ENCODE results near the gene IGSF8.

The IGSF8 gene

DNA sequence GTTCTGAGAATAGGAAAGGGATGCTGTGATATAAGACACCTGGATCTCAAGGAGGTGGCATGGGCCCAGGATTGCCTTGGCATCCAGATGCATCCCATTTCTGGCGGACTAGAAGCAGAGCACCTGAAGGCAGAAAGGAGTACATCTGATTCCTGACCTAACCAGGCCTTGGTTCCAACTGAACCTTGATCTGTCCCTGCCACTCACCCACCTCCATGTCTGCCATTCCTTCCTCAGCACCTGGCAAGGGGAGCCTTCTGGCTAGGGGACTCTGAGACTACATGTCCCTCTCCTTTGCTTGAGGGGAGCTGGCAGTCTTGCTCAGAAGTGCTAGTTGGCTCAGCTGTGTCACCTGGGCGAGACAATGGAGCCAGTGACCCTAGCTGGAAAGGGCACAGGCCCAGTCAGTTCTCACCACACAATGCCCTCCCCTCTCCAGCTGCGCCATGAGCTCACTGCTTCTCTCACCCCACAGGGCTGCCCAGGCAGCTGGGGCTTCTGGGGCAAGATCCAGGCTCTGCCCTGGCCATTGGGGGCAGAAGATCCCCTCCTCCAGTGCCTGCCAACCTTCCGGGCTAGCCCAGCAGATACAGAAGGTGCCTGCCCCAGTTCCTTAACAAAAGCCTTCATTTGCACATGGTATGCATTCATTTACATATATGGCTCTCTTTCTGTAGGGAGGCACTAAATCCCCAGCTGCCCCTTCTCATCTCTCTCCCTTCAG, 2.9 kb downstream of the IGSF8 start:
- no peak overlapping the region for H3K4me3 ChIP-seq (ENCODE audit: low read length)
- no peak overlapping the region for H2AFZ ChIP-seq (ENCODE audit: low read depth, low read length)
- H3K36me3 ChIP-seq (ENCODE audit: insufficient read depth, low read length) = no peaks in the 10 kb centered on the region
- H3K27me3 ChIP-seq (ENCODE audit: insufficient read depth, low read length) = no peaks in the 10 kb centered on the region
- peaks cover 27% of the 10 kb centered on the region for H3K4me1 ChIP-seq (ENCODE audit: insufficient read depth, low read length)
- H3K9me3 ChIP-seq (ENCODE audit: low read length) = no peaks in the 10 kb centered on the region

DNA sequence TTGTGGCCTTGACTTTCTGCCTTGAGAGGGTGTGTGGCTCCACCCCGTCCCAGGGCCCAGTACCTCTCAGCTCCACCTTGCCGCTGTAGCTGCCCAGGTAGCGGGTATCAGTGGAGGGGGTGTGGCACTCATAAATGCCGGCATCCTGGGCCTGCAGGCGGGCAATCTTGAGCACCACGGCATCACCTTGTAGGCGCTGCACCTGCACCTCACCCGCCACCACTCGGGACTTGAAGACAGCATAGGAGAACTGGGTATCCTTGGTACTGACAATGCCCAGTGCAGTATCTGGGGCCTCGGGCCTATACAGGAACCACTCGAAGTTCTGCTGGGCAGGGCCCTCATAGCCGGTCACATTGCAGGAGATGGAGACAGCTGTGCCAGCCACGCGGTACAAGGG, 3.6 kb downstream of the IGSF8 start:
- no peak overlapping the region for H3K4me3 ChIP-seq (ENCODE audit: low read length)
- no peaks in the 10 kb centered on the region for H3K9me3 ChIP-seq (ENCODE audit: low read length)
- H3K4me1 ChIP-seq (ENCODE audit: insufficient read depth, low read length) = peaks cover 27% of the 10 kb centered on the region
- no peaks in the 10 kb centered on the region for H3K27me3 ChIP-seq (ENCODE audit: insufficient read depth, low read length)
- H2AFZ ChIP-seq (ENCODE audit: low read depth, low read length) = no peak overlapping the region
- H3K36me3 ChIP-seq (ENCODE audit: insufficient read depth, low read length) = no peaks in the 10 kb centered on the region

- peaks cover 25% of the 10 kb centered on the region for H3K4me1 ChIP-seq (ENCODE audit: insufficient read depth, low read length)
- no peak overlapping the region for H3K4me3 ChIP-seq (ENCODE audit: low read length)
- no peaks in the 10 kb centered on the region for H3K9me3 ChIP-seq (ENCODE audit: low read length)
- H2AFZ ChIP-seq (ENCODE audit: low read depth, low read length) = no peak overlapping the region
- no peaks in the 10 kb centered on the region for H3K36me3 ChIP-seq (ENCODE audit: insufficient read depth, low read length)
- H3K27me3 ChIP-seq (ENCODE audit: insufficient read depth, low read length) = no peaks in the 10 kb centered on the region
These were observed 4.2 kb downstream of the IGSF8 start for GRCh38 chr1:160094291-160094625.

GRCh38 chr1:160093624-160094290, 4.7 kb downstream of the IGSF8 start:
- no peak overlapping the region for H3K4me3 ChIP-seq (ENCODE audit: low read length)
- H3K36me3 ChIP-seq (ENCODE audit: insufficient read depth, low read length) = no peaks in the 10 kb centered on the region
- peaks cover 23% of the 10 kb centered on the region for H3K4me1 ChIP-seq (ENCODE audit: insufficient read depth, low read length)
- H2AFZ ChIP-seq (ENCODE audit: low read depth, low read length) = no peak overlapping the region
- H3K27me3 ChIP-seq (ENCODE audit: insufficient read depth, low read length) = no peaks in the 10 kb centered on the region
- H3K9me3 ChIP-seq (ENCODE audit: low read length) = no peaks in the 10 kb centered on the region

DNA sequence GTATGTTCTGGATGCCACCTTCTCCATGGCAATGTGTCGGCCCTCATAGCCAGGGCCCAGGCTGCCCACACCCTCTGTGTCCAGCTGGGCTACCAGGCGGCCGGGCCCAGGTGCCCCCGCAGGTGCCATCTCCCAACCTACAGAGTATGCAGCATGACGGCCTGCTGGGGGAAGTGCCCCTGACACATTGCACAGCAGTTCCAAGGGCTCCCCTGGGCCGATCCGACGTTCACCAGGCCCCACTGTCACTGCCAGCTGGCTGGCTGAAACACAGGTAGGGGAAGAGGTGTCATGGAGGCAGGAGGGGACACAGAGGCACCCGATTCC, 5.4 kb downstream of the IGSF8 start:
- no peak overlapping the region for H2AFZ ChIP-seq (ENCODE audit: low read depth, low read length)
- no peak overlapping the region for H3K4me3 ChIP-seq (ENCODE audit: low read length)
- peaks cover 22% of the 10 kb centered on the region for H3K4me1 ChIP-seq (ENCODE audit: insufficient read depth, low read length)
- H3K36me3 ChIP-seq (ENCODE audit: insufficient read depth, low read length) = no peaks in the 10 kb centered on the region
- no peaks in the 10 kb centered on the region for H3K9me3 ChIP-seq (ENCODE audit: low read length)
- no peaks in the 10 kb centered on the region for H3K27me3 ChIP-seq (ENCODE audit: insufficient read depth, low read length)

DNA sequence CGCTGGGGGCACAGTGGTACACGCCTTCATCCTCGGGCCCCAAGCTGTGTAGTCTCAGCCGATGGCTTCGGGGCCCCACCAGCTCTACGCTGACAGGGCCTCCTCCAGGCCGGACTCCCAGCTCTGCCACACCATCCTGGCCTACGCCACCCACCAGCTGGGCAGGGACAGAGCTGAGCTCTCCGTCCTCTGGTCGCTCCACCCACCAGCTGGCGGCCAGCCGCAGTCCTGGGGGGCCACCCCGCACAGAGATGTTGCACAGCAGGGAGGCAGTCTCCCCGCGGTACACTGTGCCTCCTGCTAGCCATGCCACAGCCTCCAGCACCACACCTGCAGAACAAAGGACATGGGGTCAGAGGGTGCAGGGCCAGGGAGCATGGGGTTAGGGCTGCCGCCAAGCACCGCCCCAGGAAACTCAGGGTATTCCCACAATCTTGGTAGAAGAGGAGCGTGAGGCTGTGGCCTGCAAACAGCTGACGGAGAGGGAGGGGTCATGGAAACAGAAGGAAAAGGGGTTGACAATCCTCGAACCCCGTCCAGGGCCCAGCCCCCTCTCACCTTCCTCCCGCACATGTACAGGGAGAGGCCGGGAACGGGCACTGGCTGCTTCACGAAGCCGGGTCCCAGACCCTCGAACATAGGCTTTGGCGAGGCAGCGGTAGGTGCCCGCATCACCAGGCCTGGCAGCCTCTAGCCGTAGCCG, 5.9 kb downstream of the IGSF8 start:
- Histone ChIP-seq H3K4me1 (ENCODE audit: insufficient read depth, low read length) (peaks cover 17% of the 10 kb centered on the region), H3K9me3 (ENCODE audit: low read length) (no peaks in the 10 kb centered on the region), H3K27me3 (ENCODE audit: insufficient read depth, low read length) (no peaks in the 10 kb centered on the region), H2AFZ (ENCODE audit: low read depth, low read length) (no peak overlapping the region), H3K4me3 (ENCODE audit: low read length) (no peak overlapping the region), H3K36me3 (ENCODE audit: insufficient read depth, low read length) (no peaks in the 10 kb centered on the region)

- no peak overlapping the region for H2AFZ ChIP-seq (ENCODE audit: low read depth, low read length)
- H3K27me3 ChIP-seq (ENCODE audit: insufficient read depth, low read length) = no peaks in the 10 kb centered on the region
- no peak overlapping the region for H3K4me3 ChIP-seq (ENCODE audit: low read length)
- H3K4me1 ChIP-seq (ENCODE audit: insufficient read depth, low read length) = peaks cover 15% of the 10 kb centered on the region
- H3K9me3 ChIP-seq (ENCODE audit: low read length) = no peaks in the 10 kb centered on the region
- H3K36me3 ChIP-seq (ENCODE audit: insufficient read depth, low read length) = no peaks in the 10 kb centered on the region
These were observed 6.7 kb downstream of the IGSF8 start for GRCh38 chr1:160091666-160092223.

DNA sequence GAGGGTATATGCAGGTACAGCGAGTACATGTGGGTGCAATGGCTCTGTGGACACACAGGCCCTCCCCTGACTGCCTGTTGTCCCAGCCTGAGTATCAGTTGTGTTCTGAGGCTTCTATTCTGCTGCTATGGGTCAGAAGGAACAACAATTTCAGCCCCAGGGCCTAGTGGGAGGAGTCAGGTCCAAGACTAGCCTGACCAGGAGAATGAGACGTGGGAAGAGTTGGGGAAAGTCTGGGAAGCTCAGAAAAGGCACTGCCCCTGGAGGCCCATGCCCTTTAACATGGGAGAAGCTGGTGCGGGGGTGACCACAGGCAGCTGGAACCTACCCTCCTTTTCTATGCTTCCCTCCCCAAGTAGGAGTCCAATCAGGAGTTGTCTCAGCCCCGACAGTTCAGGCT, 7.7 kb downstream of the IGSF8 start:
- Histone ChIP-seq H3K36me3 (ENCODE audit: insufficient read depth, low read length) (no peaks in the 10 kb centered on the region), H3K4me1 (ENCODE audit: insufficient read depth, low read length) (peaks cover 12% of the 10 kb centered on the region), H3K27me3 (ENCODE audit: insufficient read depth, low read length) (peaks cover 4% of the 10 kb centered on the region), H2AFZ (ENCODE audit: low read depth, low read length) (no peak overlapping the region), H3K4me3 (ENCODE audit: low read length) (no peak overlapping the region), H3K9me3 (ENCODE audit: low read length) (no peaks in the 10 kb centered on the region)

DNA sequence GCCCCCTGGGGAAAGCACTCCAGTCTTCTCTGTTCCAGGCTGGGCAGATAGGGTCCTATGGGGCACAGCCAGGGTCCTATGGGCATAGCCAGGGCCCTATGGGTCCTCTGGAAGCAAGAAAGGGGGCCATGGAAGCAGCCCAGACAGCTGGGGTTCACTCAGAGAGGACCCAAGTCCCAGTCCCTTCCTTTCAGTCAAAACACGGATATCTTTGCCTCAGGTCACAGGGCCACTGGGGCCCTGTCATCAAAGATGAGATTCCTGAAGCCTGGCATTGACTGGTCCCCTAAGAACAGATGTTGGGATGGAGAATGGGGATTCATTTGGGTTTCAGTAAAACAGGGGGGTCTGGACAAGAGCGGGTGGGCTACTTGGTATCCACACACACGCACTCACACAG, 8.5 kb downstream of the IGSF8 start:
- H3K36me3 ChIP-seq (ENCODE audit: insufficient read depth, low read length) = no peaks in the 10 kb centered on the region
- no peak overlapping the region for H3K4me3 ChIP-seq (ENCODE audit: low read length)
- no peak overlapping the region for H2AFZ ChIP-seq (ENCODE audit: low read depth, low read length)
- H3K9me3 ChIP-seq (ENCODE audit: low read length) = no peaks in the 10 kb centered on the region
- peaks cover 5% of the 10 kb centered on the region for H3K4me1 ChIP-seq (ENCODE audit: insufficient read depth, low read length)
- peaks cover 4% of the 10 kb centered on the region for H3K27me3 ChIP-seq (ENCODE audit: insufficient read depth, low read length)

GRCh38 chr1:160087118-160087662, 11.2 kb downstream of the IGSF8 start:
- Histone ChIP-seq H3K4me1 (ENCODE audit: insufficient read depth, low read length) (peaks cover 5% of the 10 kb centered on the region), H3K9me3 (ENCODE audit: low read length) (no peaks in the 10 kb centered on the region), H3K27me3 (ENCODE audit: insufficient read depth, low read length) (peaks cover 14% of the 10 kb centered on the region), H2AFZ (ENCODE audit: low read depth, low read length) (no peak overlapping the region), H3K4me3 (ENCODE audit: low read length) (no peak overlapping the region), H3K36me3 (ENCODE audit: insufficient read depth, low read length) (no peaks in the 10 kb centered on the region)

DNA sequence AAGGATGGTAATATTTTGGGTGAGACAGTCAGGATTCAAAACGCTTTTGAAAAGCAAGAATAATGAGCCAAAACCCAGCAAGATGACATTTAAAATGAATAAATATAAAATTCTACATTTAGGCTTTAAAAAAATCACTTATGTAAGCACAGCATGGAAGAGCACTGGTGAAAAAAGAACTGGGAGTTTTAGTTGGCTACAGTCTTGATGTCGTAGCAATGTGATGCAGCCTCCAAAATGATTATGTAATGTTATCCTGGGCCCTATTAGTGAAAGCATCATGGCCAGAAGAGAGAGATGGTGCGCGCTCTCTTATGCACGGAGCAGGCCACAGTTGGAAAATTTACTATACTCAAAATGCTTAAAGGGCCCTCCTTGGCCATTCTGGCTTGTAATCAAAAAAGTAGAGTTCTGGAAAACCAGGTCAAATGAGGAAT, 11.9 kb downstream of the IGSF8 start:
- H3K9me3 ChIP-seq (ENCODE audit: low read length) = no peaks in the 10 kb centered on the region
- peaks cover 14% of the 10 kb centered on the region for H3K27me3 ChIP-seq (ENCODE audit: insufficient read depth, low read length)
- no peak overlapping the region for H3K4me3 ChIP-seq (ENCODE audit: low read length)
- H3K36me3 ChIP-seq (ENCODE audit: insufficient read depth, low read length) = no peaks in the 10 kb centered on the region
- H3K4me1 ChIP-seq (ENCODE audit: insufficient read depth, low read length) = peaks cover 9% of the 10 kb centered on the region
- H2AFZ ChIP-seq (ENCODE audit: low read depth, low read length) = no peak overlapping the region

DNA sequence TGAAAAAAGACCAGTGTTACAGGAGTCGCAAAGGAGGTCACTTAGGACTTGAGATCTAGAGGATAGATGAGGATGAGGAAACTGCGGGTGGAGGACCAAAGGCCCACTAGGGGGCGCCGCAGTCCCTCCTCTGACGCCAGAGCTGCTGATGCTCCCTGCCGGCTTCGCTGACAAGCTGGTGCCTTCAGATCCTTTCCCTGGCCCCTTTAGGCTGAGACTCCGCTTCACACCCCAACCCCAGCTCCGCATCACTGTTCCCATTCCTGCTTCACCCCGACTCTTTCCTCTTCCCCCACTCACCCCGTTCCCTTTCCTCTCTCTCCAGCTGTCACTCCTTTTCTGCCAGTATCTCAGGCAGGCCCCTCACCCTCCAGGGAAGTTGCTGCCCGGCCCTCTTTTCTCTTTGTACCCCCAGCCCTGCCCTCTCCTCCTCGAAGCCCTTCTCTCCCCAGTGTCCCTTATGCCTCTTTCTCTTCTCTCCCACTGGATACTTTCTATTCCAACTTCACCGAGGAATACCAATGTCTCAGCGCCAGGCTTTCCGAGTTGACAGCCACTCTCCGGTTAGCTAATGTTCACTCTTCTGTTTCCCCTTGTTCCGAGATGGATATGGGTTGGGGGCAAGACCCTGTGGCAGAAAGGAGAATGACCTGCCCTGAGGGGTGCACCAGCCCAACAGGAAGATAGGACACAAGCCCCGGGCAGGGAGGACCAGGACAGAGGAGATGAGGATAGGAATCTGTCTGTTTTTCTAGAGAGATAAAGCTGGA, 12.5 kb downstream of the IGSF8 start:
- H3K4me3 ChIP-seq (ENCODE audit: low read length) = no peak overlapping the region
- peaks cover 15% of the 10 kb centered on the region for H3K4me1 ChIP-seq (ENCODE audit: insufficient read depth, low read length)
- no peaks in the 10 kb centered on the region for H3K9me3 ChIP-seq (ENCODE audit: low read length)
- H2AFZ ChIP-seq (ENCODE audit: low read depth, low read length) = no peak overlapping the region
- H3K27me3 ChIP-seq (ENCODE audit: insufficient read depth, low read length) = peaks cover 14% of the 10 kb centered on the region
- H3K36me3 ChIP-seq (ENCODE audit: insufficient read depth, low read length) = no peaks in the 10 kb centered on the region

All from neuron (in vitro differentiated cells).